Measurements from ENCODE around the gene SUSD4.
"Not testable (repeated sequence)": the region's sequence is repeated elsewhere in the genome, so short reads cannot be mapped to it uniquely, and the experiment has no call there.

Gene SUSD4

GRCh38 chr1:223297800-223298199, 66.2 kb downstream of the SUSD4 start:
- DNase-seq (ENCODE audit: low read depth in 3 of 3): no peak

- no peak for DNase-seq (ENCODE audit: low read depth in 3 of 3)
Observed at GRCh38 chr1:223291796-223292195, 72.2 kb downstream of the SUSD4 start.

- no peak for DNase-seq (ENCODE audit: low read depth in 3 of 3)
Observed at GRCh38 chr1:223290397-223290796, 73.6 kb downstream of the SUSD4 start.

DNA sequence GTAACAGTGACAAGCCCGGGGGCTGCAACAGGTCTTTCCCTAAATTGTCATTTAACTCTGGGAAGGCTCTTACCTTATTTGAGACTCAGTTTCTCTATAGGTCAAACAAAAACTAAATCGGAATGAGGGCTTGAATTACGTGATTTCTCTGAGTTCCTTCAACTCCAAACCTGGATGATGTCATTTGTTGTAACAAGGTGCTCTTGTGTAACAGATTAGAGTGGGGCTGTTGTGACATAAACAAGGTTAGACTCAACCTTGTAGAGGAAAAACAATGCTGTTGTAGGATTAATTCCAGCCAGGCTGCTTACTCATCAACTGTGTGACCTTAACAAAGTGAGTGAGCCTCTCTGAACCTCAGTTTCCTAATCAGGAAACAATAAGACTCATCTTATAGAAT, 74.4 kb downstream of the SUSD4 start:
- DNase-seq (ENCODE audit: low read depth in 3 of 3): no peak

DNA sequence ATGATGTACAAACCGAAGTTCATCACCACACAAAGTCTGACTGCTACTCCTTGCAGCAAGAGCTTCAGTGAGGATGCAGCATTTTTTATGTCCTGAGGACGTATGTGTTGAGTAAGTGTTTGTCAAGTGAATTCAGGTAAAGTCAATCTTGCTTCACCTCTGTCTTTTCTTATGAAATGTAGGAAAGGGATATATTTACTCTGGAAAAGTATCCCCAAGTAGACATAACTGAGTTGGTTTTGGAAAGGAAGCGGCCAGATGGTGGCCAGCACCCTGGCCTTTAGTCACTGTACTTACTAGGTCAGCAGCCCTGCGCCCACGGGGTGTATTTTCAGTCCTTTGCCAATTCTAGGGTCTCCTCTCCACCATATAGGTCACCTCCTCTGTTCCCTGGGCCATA, 75.2 kb downstream of the SUSD4 start:
- DNase-seq (ENCODE audit: low read depth in 3 of 3): no peak

DNA sequence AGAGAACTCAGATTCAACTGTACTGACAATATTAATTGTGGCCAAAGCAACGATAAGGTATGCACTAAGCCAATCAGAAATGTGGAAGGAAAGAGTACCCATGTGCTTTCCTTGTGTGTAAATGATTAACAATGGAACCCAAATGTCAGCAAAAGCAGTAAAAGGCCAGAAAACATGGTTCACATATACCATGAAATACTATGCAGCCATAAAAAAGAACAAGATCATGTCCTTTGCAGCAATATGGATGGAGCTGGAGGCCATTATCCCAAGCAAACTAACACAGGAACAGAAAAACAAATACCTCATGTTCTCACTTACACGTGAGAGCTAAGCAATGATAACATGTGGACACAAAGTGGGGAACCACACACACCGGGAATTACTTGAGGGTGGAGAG, 78.5 kb downstream of the SUSD4 start:
- no peak for DNase-seq (ENCODE audit: low read depth in 3 of 3)

DNA sequence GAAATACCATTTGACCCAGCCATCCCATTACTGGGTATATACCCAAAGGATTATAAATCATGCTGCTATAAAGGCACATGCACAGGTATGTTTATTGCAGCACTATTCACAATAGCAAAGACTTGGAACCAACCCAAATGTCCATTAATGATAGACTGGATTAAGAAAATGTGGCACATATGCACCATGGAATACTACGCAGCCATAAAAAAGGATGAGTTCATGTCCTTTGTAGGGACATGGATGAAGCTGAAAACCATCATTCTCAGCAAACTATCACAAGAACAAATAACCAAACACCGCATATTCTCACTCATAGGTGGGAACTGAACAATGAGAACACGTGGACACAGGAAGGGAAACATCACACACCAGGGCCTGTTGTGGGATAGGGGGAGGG, 80.3 kb downstream of the SUSD4 start:
- not testable (repeated sequence) for DNase-seq (ENCODE audit: low read depth in 3 of 3)

DNA sequence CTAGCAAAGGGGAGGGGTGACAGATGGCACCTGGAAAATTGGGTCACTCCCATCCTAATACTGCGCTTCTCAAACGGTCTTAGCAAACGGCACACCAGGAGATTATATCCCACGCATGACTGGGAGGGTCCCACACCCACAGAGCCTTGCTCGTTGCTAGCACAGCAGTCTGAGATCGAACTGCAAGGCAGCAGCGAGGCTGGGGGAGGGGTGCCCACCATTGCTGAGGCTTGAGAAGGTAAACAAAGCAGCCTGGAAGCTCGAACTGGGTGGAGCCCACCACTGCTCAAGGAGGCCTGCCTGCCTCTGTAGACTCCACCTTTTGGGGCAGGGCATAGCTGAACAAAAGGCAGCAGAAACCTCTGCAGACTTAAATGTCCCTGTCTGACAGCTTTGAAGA, 85.7 kb downstream of the SUSD4 start:
- DNase-seq (ENCODE audit: low read depth in 3 of 3): not testable (repeated sequence)

GRCh38 chr1:223276029-223276428, 87.9 kb downstream of the SUSD4 start:
- DNase-seq (ENCODE audit: low read depth in 3 of 3): no peak

- DNase-seq (ENCODE audit: low read depth in 3 of 3): no peak
Observed at GRCh38 chr1:223273511-223273910, 90.5 kb downstream of the SUSD4 start.

DNA sequence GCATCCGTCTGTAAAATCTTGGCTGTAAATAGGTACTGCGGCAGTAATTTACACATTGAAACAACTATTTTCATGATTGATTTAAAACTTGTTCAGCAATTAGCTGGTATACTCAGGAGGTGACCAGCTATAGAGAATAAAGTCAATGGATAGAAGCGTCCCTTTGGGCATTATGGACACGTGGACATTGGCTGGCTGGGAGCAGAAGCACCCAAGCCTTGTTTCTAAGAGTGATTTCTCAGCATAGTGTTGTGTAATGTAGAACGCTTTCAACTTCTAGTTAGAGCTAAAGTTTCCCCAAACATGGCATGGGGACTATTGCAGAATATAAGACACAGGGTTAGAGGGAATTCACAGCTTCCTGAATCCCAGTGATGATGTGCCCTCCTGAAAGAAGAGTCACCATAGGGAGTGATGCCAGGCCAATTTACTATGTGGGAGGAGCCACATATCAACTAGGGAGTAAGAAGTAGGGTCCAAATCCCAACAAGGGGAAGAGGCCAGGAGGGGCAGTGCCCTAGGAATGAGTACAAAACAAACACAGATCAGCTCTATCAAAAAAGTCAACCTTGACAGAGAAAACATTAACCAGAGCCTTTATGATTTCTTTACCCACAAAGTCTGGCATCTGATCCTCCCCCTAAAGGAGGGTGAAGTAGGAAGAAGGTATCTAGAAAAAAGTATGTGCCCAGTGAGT, 92.7 kb downstream of the SUSD4 start:
- DNase-seq (ENCODE audit: low read depth in 3 of 3): no peak

DNA sequence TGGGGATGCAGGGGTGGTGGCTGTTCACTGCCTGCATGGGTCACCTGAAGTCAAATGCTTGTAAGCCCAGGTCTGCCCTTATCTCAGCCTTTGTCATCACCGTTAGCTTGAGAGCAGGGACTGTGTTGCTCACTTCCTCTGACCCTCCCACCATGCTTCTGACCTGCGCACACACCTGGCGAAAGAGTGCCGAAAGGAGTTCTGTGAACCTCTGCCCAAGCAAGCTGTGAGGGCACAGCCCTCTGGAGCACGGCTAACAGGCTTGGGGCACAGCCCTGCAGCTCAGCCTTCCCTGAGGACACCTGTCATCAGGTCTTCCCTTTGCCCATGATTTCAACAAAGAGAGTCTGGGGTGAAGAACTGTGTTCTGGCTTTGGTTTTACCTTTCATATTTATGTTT, 93.8 kb downstream of the SUSD4 start:
- DNase-seq (ENCODE audit: low read depth in 3 of 3): no peak

DNA sequence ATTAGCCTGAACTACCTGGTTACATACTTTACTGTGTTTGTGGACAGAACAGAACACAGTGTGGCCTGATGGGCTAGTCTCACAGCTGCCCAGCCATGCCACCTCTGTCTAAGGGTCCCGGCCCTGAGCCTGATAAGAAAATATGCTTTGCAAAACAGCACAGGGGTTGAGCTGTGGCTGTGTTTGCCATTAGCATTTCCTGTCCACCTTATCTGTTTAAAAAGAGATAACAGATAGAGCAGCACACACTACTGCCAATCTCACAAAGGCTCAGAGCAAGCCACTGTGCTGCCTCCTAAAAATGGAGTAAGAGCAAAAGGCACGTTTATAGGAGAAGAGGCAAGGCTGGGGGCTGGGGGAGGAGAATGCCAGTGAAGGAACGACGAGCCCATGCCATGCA, 95.0 kb downstream of the SUSD4 start:
- DNase-seq (ENCODE audit: low read depth in 3 of 3): no peak

DNA sequence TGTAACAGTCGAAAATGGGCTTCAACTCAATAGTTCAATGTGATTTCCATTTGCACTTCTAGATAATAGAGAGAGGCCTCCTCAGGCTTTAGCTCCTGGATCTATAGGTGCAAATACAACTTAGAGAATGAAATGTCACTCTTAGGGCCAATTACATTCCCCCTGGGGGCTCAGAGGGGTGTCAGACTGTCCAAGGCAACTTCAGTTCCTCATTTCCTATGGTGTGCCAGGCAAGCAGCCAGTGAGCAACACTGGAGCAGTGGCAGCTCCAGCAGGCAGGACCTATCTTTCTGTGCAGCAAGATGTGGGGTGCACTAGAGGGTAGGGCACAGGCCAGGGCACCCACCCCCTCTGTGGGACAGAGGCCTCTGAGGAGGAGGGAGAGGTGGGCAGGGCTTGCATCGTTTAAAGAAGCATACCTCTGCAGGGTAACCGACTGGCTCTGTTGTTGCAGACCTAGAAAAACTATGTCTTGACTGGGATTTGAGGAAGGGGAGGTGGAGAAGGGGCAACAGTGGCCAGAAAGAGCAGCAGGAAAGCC, 97.3 kb downstream of the SUSD4 start:
- DNase-seq (ENCODE audit: low read depth in 3 of 3): no peak

DNA sequence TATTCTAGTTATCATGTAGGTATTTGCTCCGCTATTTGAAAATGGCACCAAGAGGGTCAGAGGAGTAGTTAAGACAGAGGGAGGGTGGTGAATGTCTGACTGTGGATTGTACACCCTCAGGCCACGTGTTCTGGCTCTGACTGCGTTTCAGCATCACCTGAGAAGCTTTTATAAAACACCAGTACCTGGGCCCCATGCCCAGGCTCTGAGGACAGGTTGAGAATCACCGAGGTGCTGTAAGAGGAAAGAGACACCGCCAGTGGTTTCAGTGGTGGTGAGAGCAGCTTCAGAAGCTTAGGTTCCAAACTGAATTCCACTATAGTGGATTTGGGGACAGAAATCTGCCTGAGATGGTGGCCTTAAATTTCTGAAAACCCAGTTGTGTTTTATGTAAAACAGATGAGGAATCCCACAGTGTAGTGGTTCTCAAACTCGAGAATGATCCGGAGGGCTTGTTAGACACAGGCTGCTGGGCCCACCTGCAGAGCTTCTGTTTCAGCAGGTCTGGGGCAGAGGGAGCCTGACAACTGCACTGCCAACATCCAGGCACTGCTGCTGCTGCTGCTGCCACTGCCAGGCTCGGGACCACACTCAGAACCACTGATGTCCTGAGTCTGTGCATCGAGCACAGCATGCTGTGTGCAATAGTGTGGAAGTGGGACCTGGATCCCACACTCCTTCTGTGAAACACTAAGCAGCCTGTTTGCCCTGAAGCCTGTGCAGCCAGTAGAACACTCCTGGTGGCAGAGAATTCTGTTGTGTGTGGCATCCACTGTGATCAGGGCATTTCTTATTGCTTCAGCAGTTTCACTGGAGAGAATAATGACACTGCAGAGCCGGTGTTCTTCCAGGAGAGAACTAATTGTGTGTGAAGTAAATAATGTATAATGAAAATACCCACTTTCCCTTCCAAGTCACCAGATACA, 98.7 kb downstream of the SUSD4 start:
- DNase-seq (ENCODE audit: low read depth in 3 of 3): no peak

DNA sequence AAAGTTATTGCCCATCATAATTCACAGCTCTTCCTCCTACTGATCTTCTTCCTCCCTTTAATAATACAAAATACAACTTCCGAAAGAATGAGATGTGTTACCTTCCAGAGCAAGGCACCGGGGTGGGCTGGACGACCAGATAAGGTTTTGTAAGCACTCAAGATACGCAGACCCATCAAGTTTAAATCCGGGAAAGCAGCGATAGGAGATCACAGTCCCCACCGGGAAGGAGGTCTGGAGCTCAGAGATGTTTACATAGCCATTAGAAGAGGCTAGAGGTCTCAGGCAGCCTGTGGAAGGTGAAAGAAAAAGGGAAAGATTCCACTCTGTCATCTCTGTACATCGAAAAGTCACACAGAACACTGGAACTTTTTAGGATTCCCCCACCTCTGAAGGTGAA, 99.4 kb downstream of the SUSD4 start:
- DNase-seq (ENCODE audit: low read depth in 3 of 3): no peak

GRCh38 chr1:223261914-223262313, 102.1 kb downstream of the SUSD4 start:
- no peak for DNase-seq (ENCODE audit: low read depth in 3 of 3)

DNA sequence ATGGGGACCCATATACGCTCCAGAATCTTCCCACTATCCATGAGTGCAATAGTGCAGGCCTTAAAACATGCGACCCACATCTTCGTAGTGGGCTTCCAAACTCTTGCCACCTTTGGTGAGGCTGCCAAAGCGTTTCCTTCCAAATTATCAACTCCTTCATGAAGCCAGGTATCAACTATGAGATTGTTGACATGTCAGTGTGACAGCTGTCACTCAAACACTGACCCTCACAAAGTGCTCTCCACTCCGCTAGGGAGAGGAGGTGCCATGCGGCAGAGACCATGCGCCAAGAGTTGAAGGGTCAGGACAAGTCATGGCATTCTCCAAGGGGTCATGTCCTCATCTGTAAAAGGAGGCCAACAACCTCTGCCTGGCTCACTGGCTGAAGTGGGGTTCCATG, 103.3 kb downstream of the SUSD4 start:
- DNase-seq (ENCODE audit: low read depth in 3 of 3): no peak

GRCh38 chr1:223259462-223259861, 104.5 kb downstream of the SUSD4 start:
- no peak for DNase-seq (ENCODE audit: low read depth in 3 of 3)

GRCh38 chr1:223258751-223259198, 105.2 kb downstream of the SUSD4 start:
- no peak for DNase-seq (ENCODE audit: low read depth in 3 of 3)

- no peak for DNase-seq (ENCODE audit: low read depth in 3 of 3)
Observed at GRCh38 chr1:223257856-223258550, 106.0 kb downstream of the SUSD4 start.

- DNase-seq (ENCODE audit: low read depth in 3 of 3): no peak
Observed at GRCh38 chr1:223256034-223256433, 107.9 kb downstream of the SUSD4 start.
